Panc1 (cell line): ENCODE results near the gene TOGARAM2. TPM values are rescaled to one million over a fixed set of nuclear protein-coding genes. Genes with fewer than 3 reads are reported as not detected.

Experiments
- ATAC-seq: fragments of 200-7000 bp; cut with Tn5 transposase; 2 replicates; pipeline ENCODE4 v1.9.1; 2020; ENCODE audit warnings: mild to moderate bottlenecking, moderate library complexity
- BruUV-seq: library from RNA; stranded (reverse); fragments of 400-500 nt; replicated peaks from 2 replicates; lab custom pipeline; 2021; lab: Mats Ljungman, UMichigan
- CTCF ChIA-PET: fragments of 300-600 bp; sonication (Branson Sonifier 250); formaldehyde crosslinking; loops from one replicate; lab custom pipeline; 2022; ENCODE audit warnings: antibody characterized with exemption; lab: Charles Lee
- POLR2A ChIA-PET: fragments of 300-600 bp; sonication (Branson Sonifier 250); formaldehyde crosslinking; loops from one replicate; lab custom pipeline; 2022; ENCODE audit warnings: antibody characterized with exemption; lab: Charles Lee
- DNase-seq: peaks from one replicate; pipeline ENCODE4 v3.0.0-alpha.2; 2010; ENCODE audit warnings: low read depth, low spot score
- H3K27ac ChIP-seq: 2 replicates; pipeline ENCODE4 v1.5.1; 2011; ENCODE audit warnings: mild to moderate bottlenecking, low read length, inconsistent platforms
- H3K27me3 ChIP-seq: fragments of 200-500 bp; sonication (Bioruptor generic); 2 replicates; pipeline ENCODE4 v1.6.0; 2014; ENCODE audit warnings: low read length, inconsistent platforms; ENCODE audit not compliant: control insufficient read depth, insufficient read depth
- H3K36me3 ChIP-seq: fragments of 200-500 bp; sonication (Bioruptor generic); 2 replicates; pipeline ENCODE4 v1.5.1; 2014; ENCODE audit warnings: inconsistent platforms, mild to moderate bottlenecking, low read length, moderate library complexity; ENCODE audit not compliant: control insufficient read depth, insufficient read depth
- H3K4me1 ChIP-seq: 2 replicates; pipeline ENCODE4 v1.5.1; 2011; ENCODE audit warnings: inconsistent platforms, mild to moderate bottlenecking, low read length, moderate library complexity; ENCODE audit not compliant: control insufficient read depth, insufficient read depth
- H3K4me3 ChIP-seq, 2 experiments: 2 replicates each; pipeline ENCODE4 v1.5.1; 2011 to 2012; ENCODE audit warnings: low read depth in 2 of 2, low read length in 2 of 2, mild to moderate bottlenecking in 2 of 2, inconsistent platforms in 1 of 2, moderate library complexity in 1 of 2
- H3K9me3 ChIP-seq: fragments of 200-500 bp; sonication (Bioruptor generic); 2 replicates; pipeline ENCODE4 v1.5.1; 2014; ENCODE audit warnings: low read depth, mild to moderate bottlenecking, inconsistent platforms, low read length, moderate library complexity; ENCODE audit not compliant: control insufficient read depth, insufficient read depth
- POLR2AphosphoS5 ChIP-seq: IDR thresholded peaks from 2 replicates; pipeline ENCODE4 v1.6.1; 2012; ENCODE audit warnings: mild to moderate bottlenecking, low read depth, low read length, moderate library complexity
- SIN3A ChIP-seq: IDR thresholded peaks from 2 replicates; pipeline ENCODE4 v1.6.1; 2012; ENCODE audit warnings: low read depth, mild to moderate bottlenecking, low read length, moderate library complexity, borderline replicate concordance; ENCODE audit not compliant: insufficient read depth
- TCF7L2 ChIP-seq: IDR thresholded peaks from 2 replicates; pipeline ENCODE4 v1.6.1; 2011; ENCODE audit warnings: mild to moderate bottlenecking, low read depth, low read length, inconsistent platforms
- in situ Hi-C: cut with HindIII; loops from 2 replicates; pipeline ENCODE4 v1.10.0; 2016; ENCODE audit warnings: low sequenced_read_pairs, low pct_unique_long_range_greater_than_20kb
- intact Hi-C: fragments of 100-400 bp; cut with micrococcal nuclease; formaldehyde crosslinking; loops from one replicate; pipeline ENCODE4 v1.10.0; 2022; ENCODE audit not compliant: unreplicated experiment
- total RNA-seq: library from RNA; stranded (reverse); gene quantifications from one replicate; pipeline ENCODE4 v1.2.1, GENCODE V29; 2021; ENCODE audit not compliant: unreplicated experiment
- TF ChIP-seq, protein P1 (sequence below): fragments of 450-650 bp; IDR thresholded peaks from 2 replicates; pipeline ENCODE4 v1.5.1; 2017; ENCODE audit warnings: mild to moderate bottlenecking
- TF ChIP-seq, protein P2 (sequence below), 2 experiments: IDR thresholded peaks; 2 replicates each; pipeline ENCODE4 v1.6.1; 2011 to 2012; ENCODE audit warnings: low read depth in 2 of 2, control low read depth in 1 of 2, low read length in 1 of 2, mild to moderate bottlenecking in 1 of 2, moderate library complexity in 1 of 2; ENCODE audit not compliant: insufficient read depth in 1 of 2

The TOGARAM2 gene
- total RNA-seq, 1 experiment from 2014 or later = 0.44 TPM

DNA sequence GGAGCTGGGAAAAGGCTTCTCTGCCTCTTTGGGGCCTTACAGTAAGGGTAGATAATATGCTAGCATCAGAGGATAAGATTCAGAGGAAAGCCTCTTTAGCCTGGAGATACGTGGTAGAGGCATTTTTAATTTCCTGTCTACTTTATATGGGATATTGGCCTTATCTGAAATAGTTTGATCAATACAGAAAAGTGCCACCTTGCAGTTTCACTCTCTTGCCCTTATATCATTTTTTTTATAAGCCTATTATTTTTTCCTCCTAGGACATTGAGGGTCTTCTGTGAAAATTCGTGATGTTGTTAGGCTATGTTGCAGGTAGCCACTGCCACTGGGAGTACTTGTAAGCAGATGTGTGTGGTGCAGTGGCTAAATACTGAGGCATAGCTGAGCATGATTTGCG, 40.1 kb upstream of the TOGARAM2 start:
- ChIA-PET POLR2A (no interaction called here), CTCF (no interaction called here)
- DNase-seq = no peak
- no peak overlapping the region for H3K27ac ChIP-seq
- no peak overlapping the region for H3K4me3 ChIP-seq
- H3K9me3 ChIP-seq = no peaks in the 10 kb centered on the region
- TF ChIP-seq TCF7L2 (no peak), SIN3A (no peak)
- H3K27me3 ChIP-seq = no peaks in the 10 kb centered on the region
- BruUV-seq = no TSS peak
- in situ Hi-C loops = no loop called here
- ATAC-seq = no peak
- no peaks in the 10 kb centered on the region for H3K4me1 ChIP-seq
- peaks cover 68% of the 10 kb centered on the region for H3K36me3 ChIP-seq
- intact Hi-C loops = no loop called here

DNA sequence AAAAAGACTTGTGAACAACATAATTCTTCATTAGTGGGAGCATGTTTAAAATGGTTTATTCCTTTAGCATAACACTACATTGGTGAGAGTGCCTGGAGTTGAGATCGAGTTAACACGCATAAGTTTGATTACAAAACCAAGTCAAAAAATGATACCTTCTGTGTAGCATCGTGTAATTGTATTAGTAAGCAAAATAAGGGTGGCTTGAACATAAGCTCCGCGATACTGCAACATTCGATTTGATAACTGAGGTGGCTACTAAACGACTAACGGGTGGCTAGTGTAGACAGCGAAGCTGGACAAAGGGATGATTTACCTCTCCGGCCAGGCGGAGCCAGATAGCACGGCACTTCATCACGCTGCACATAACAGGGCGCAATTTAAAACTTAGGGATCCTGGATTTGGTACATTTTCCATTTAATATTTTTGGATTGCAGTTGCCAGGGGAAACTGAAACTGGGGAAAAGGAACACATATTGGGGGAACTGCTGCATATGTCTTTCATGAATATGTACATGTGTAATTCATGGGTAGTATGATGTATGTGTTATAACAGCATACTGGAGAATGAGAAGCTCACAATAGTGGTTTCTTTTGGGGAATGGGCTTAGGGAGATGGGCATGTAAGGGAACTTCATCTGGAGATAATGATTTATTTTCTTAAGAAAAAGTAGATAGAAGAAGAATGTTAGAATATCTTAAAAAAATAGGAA, 36.4 kb upstream of the TOGARAM2 start:
- no TSS peak for BruUV-seq
- Histone ChIP-seq H3K36me3 (peaks cover 73% of the 10 kb centered on the region), H3K4me1 (no peaks in the 10 kb centered on the region), H3K27ac (no peak overlapping the region), H3K4me3 (no peak overlapping the region), H3K27me3 (no peaks in the 10 kb centered on the region), H3K9me3 (peaks cover 7% of the 10 kb centered on the region; the same call in 1 of the 2 replicates)
- ATAC-seq (no peak), DNase-seq (no peak)
- intact Hi-C loops (no loop called here), in situ Hi-C loops (no loop called here)
- ChIA-PET CTCF (interaction anchor here (0.5 kb wide), 1 partner anchor 433 kb away, joined by 3 read pairs; no protein-coding TSS in a partner anchor), POLR2A (no interaction called here)
- TF ChIP-seq, protein P1, sequence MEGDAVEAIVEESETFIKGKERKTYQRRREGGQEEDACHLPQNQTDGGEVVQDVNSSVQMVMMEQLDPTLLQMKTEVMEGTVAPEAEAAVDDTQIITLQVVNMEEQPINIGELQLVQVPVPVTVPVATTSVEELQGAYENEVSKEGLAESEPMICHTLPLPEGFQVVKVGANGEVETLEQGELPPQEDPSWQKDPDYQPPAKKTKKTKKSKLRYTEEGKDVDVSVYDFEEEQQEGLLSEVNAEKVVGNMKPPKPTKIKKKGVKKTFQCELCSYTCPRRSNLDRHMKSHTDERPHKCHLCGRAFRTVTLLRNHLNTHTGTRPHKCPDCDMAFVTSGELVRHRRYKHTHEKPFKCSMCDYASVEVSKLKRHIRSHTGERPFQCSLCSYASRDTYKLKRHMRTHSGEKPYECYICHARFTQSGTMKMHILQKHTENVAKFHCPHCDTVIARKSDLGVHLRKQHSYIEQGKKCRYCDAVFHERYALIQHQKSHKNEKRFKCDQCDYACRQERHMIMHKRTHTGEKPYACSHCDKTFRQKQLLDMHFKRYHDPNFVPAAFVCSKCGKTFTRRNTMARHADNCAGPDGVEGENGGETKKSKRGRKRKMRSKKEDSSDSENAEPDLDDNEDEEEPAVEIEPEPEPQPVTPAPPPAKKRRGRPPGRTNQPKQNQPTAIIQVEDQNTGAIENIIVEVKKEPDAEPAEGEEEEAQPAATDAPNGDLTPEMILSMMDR = no peak
- no peak for TF ChIP-seq POLR2AphosphoS5
- no peak for TF ChIP-seq TCF7L2
- TF ChIP-seq, protein P2, sequence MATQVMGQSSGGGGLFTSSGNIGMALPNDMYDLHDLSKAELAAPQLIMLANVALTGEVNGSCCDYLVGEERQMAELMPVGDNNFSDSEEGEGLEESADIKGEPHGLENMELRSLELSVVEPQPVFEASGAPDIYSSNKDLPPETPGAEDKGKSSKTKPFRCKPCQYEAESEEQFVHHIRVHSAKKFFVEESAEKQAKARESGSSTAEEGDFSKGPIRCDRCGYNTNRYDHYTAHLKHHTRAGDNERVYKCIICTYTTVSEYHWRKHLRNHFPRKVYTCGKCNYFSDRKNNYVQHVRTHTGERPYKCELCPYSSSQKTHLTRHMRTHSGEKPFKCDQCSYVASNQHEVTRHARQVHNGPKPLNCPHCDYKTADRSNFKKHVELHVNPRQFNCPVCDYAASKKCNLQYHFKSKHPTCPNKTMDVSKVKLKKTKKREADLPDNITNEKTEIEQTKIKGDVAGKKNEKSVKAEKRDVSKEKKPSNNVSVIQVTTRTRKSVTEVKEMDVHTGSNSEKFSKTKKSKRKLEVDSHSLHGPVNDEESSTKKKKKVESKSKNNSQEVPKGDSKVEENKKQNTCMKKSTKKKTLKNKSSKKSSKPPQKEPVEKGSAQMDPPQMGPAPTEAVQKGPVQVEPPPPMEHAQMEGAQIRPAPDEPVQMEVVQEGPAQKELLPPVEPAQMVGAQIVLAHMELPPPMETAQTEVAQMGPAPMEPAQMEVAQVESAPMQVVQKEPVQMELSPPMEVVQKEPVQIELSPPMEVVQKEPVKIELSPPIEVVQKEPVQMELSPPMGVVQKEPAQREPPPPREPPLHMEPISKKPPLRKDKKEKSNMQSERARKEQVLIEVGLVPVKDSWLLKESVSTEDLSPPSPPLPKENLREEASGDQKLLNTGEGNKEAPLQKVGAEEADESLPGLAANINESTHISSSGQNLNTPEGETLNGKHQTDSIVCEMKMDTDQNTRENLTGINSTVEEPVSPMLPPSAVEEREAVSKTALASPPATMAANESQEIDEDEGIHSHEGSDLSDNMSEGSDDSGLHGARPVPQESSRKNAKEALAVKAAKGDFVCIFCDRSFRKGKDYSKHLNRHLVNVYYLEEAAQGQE (IDR thresholded peaks at IDR 0.05; ENCODE audit: insufficient read depth in 1 of 2, low read depth in 2 of 2, low read length in 1 of 2) = no peak
- TF ChIP-seq SIN3A = no peak

DNA sequence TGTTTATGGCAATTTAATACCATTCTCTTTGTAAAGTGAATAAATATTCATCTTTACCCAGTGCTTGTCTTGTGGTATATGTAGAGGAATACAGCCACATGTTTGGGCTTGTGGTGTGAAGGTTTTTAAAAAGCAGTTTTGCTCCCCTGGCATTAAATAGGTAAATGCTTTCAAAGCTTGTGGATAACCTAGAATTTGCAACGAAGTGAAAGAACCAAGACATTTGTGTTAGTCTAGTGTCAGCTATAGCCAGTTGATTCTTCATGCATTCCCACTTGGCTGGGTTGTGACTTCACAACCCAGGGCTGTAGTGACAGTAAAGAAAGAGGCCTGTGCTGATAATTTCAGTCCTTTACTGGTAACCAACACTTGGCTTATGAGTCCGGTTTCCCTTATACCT, 32.9 kb upstream of the TOGARAM2 start:
- ATAC-seq = no peak
- intact Hi-C loops (no loop called here), in situ Hi-C loops (no loop called here)
- no peak for DNase-seq
- Histone ChIP-seq H3K27ac (no peak overlapping the region), H3K36me3 (peaks cover 53% of the 10 kb centered on the region), H3K27me3 (no peaks in the 10 kb centered on the region), H3K4me1 (0 out of 2 replicates have a peak, but pooled peaks cover 6% of the 10 kb centered on the region), H3K4me3 (no peak overlapping the region), H3K9me3 (peaks cover 7% of the 10 kb centered on the region; the same call in 1 of the 2 replicates)
- TF ChIP-seq SIN3A = no peak
- TF ChIP-seq, protein P2 (IDR thresholded peaks at IDR 0.05; ENCODE audit: insufficient read depth in 1 of 2, low read depth in 2 of 2, low read length in 1 of 2) = no peak
- TF ChIP-seq, protein P1 = no peak
- TF ChIP-seq TCF7L2 = no peak
- TF ChIP-seq POLR2AphosphoS5 = no peak
- ChIA-PET CTCF (no interaction called here), POLR2A (no interaction called here)
- no TSS peak for BruUV-seq
